ENCODE data around the gene HDAC4.

Gene HDAC4

GRCh38 chr2:239064253-239064652 is 336.6 kb downstream of the HDAC4 start:
- H3K27ac ChIP-seq (replicated peaks): no peak overlapping the region
- no peaks in the 10 kb centered on the region for H3K27me3 ChIP-seq (ENCODE audit: insufficient read depth, poor library complexity, severe bottlenecking)
- TF ChIP-seq CTCF (IDR thresholded peaks at IDR 0.05; ENCODE audit: insufficient read depth, low read length) (no peak), POLR2AphosphoS5 (IDR thresholded peaks at IDR 0.05; ENCODE audit: low read depth) (no peak), GABPA (IDR thresholded peaks at IDR 0.05; ENCODE audit: low read depth) (no peak), SPI1 (IDR thresholded peaks at IDR 0.05; ENCODE audit: borderline replicate concordance, low read depth) (no peak)
- TF ChIP-seq, protein P1, sequence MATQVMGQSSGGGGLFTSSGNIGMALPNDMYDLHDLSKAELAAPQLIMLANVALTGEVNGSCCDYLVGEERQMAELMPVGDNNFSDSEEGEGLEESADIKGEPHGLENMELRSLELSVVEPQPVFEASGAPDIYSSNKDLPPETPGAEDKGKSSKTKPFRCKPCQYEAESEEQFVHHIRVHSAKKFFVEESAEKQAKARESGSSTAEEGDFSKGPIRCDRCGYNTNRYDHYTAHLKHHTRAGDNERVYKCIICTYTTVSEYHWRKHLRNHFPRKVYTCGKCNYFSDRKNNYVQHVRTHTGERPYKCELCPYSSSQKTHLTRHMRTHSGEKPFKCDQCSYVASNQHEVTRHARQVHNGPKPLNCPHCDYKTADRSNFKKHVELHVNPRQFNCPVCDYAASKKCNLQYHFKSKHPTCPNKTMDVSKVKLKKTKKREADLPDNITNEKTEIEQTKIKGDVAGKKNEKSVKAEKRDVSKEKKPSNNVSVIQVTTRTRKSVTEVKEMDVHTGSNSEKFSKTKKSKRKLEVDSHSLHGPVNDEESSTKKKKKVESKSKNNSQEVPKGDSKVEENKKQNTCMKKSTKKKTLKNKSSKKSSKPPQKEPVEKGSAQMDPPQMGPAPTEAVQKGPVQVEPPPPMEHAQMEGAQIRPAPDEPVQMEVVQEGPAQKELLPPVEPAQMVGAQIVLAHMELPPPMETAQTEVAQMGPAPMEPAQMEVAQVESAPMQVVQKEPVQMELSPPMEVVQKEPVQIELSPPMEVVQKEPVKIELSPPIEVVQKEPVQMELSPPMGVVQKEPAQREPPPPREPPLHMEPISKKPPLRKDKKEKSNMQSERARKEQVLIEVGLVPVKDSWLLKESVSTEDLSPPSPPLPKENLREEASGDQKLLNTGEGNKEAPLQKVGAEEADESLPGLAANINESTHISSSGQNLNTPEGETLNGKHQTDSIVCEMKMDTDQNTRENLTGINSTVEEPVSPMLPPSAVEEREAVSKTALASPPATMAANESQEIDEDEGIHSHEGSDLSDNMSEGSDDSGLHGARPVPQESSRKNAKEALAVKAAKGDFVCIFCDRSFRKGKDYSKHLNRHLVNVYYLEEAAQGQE (IDR thresholded peaks at IDR 0.05; ENCODE audit: insufficient replicate concordance, low read depth): no peak
- H3K4me3 ChIP-seq (replicated peaks; ENCODE audit: insufficient read depth, low read length): no peak overlapping the region
- no peak for DNase-seq (ENCODE audit: low read depth in 1 of 2, low spot score in 1 of 2)

DNA sequence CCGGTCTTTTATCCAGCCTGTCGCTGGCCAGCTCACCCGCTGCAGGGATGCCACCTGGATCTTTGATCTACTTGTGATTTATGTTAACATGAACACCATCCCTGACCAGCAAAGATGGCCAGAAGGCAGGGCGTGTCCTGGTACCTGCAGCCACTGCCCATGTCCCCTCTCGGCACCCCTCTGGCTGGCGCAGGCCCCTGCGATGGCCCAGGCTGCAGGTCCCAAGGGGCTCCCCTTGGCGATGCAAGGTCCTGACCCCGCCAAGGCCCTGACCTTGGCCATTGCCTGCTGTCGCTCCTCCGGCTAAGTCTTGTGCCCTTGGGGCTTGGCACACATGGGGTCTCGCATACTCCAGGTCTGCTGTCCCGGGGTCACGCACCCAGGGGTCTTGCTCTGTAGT is 338.1 kb downstream of the HDAC4 start:
- TF ChIP-seq, protein P1 (IDR thresholded peaks at IDR 0.05; ENCODE audit: insufficient replicate concordance, low read depth): no peak
- TF ChIP-seq POLR2AphosphoS5 (IDR thresholded peaks at IDR 0.05; ENCODE audit: low read depth) (no peak), CTCF (IDR thresholded peaks at IDR 0.05; ENCODE audit: insufficient read depth, low read length) (no peak), GABPA (IDR thresholded peaks at IDR 0.05; ENCODE audit: low read depth) (no peak), SPI1 (IDR thresholded peaks at IDR 0.05; ENCODE audit: borderline replicate concordance, low read depth) (no peak)
- H3K4me3 ChIP-seq (replicated peaks; ENCODE audit: insufficient read depth, low read length): no peak overlapping the region
- no peak overlapping the region for H3K27ac ChIP-seq (replicated peaks)
- no peak for DNase-seq (ENCODE audit: low read depth in 1 of 2, low spot score in 1 of 2)
- no peaks in the 10 kb centered on the region for H3K27me3 ChIP-seq (ENCODE audit: insufficient read depth, poor library complexity, severe bottlenecking)

- no peak overlapping the region for H3K4me3 ChIP-seq (replicated peaks; ENCODE audit: insufficient read depth, low read length)
- DNase-seq (ENCODE audit: low read depth in 1 of 2, low spot score in 1 of 2): no peak
- no peaks in the 10 kb centered on the region for H3K27me3 ChIP-seq (ENCODE audit: insufficient read depth, poor library complexity, severe bottlenecking)
- TF ChIP-seq GABPA (IDR thresholded peaks at IDR 0.05; ENCODE audit: low read depth) (no peak), CTCF (IDR thresholded peaks at IDR 0.05; ENCODE audit: insufficient read depth, low read length) (no peak), POLR2AphosphoS5 (IDR thresholded peaks at IDR 0.05; ENCODE audit: low read depth) (no peak), SPI1 (IDR thresholded peaks at IDR 0.05; ENCODE audit: borderline replicate concordance, low read depth) (no peak)
- TF ChIP-seq, protein P1 (IDR thresholded peaks at IDR 0.05; ENCODE audit: insufficient replicate concordance, low read depth): no peak
- no peak overlapping the region for H3K27ac ChIP-seq (replicated peaks)
Measured at GRCh38 chr2:239061824-239062570, 338.8 kb downstream of the HDAC4 start.

Measured in HL-60 (cell line).